HCT116 (cell line): ENCODE measurements around the gene TBC1D8.

Source experiments
- CEBPB ChIP-seq: IDR thresholded peaks from 2 replicates; pipeline ENCODE4 v1.6.1; 2012; ENCODE audit warnings: low read depth
- EGR1 ChIP-seq: IDR thresholded peaks from 2 replicates; pipeline ENCODE4 v1.6.1; 2012; ENCODE audit warnings: low read depth
- EZH2 ChIP-seq: fragments of 200-600 bp; sonication (generic); IDR thresholded peaks from 2 replicates; pipeline ENCODE4 v1.6.1; 2017; ENCODE audit warnings: antibody characterized with exemption, mixed run types
- POLR2A ChIP-seq: IDR thresholded peaks from 2 replicates; pipeline ENCODE4 v1.7.0; 2011; ENCODE audit warnings: borderline replicate concordance; ENCODE audit not compliant: insufficient read depth, insufficient read length; ENCODE audit errors: extremely low read depth
- POLR2AphosphoS5 ChIP-seq: IDR thresholded peaks from 2 replicates; pipeline ENCODE4 v1.6.1; 2011; ENCODE audit warnings: mild to moderate bottlenecking, low read depth, low read length, moderate library complexity
- SIN3A ChIP-seq: IDR thresholded peaks from 2 replicates; pipeline ENCODE4 v1.6.1; 2012; ENCODE audit warnings: low read depth
- SP1 ChIP-seq: IDR thresholded peaks from 2 replicates; pipeline ENCODE4 v1.6.1; 2012; ENCODE audit warnings: low read depth
- SRF ChIP-seq: IDR thresholded peaks from 2 replicates; pipeline ENCODE4 v1.6.1; 2012; ENCODE audit warnings: low read depth
- TF ChIP-seq, protein P1 (sequence below), 3 experiments: fragments of 200-600 bp in 1 of 3; sonication (generic) in 1 of 3; IDR thresholded peaks in 2 of 3; conservative IDR thresholded peaks in 1 of 3; 2 replicates each; pipeline ENCODE4 v1.5.1; 2012 to 2017; ENCODE audit warnings: low read depth in 2 of 3, low read length in 2 of 3, antibody characterized with exemption in 1 of 3, borderline replicate concordance in 1 of 3, control low read depth in 1 of 3, mild to moderate bottlenecking in 1 of 3, mixed read lengths in 1 of 3, mixed run types in 1 of 3, moderate library complexity in 1 of 3; ENCODE audit not compliant: insufficient read depth in 1 of 3
- TF ChIP-seq, protein P2 (sequence below): IDR thresholded peaks from 2 replicates; pipeline ENCODE4 v1.6.1; 2011; ENCODE audit warnings: mild to moderate bottlenecking, low read length, moderate library complexity; ENCODE audit not compliant: insufficient replicate concordance; ENCODE audit errors: extremely low read depth
- TF ChIP-seq, protein P3 (sequence below): IDR thresholded peaks from 2 replicates; pipeline ENCODE4 v1.6.1; 2012; ENCODE audit warnings: low read depth

DNA sequence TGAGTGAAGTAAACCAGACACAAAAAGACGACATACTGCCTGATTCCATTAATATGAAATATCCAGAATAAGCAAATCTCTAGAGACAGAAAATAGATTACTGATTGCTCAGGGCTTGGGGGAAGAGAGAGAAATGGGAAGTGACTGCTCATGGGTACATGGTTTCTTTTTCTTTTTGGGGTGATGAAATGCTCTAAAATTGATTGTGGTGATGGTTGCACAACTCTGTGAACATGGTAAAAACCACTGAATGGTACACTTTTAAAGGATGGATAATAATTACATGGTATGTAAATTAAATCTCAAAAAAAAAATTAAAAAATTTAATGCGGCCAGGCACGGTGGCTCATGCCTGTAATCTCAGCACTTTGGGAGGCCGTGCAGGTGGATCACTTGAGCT lies 109.8 kb downstream of the TBC1D8 start:
- TF ChIP-seq, protein P1, sequence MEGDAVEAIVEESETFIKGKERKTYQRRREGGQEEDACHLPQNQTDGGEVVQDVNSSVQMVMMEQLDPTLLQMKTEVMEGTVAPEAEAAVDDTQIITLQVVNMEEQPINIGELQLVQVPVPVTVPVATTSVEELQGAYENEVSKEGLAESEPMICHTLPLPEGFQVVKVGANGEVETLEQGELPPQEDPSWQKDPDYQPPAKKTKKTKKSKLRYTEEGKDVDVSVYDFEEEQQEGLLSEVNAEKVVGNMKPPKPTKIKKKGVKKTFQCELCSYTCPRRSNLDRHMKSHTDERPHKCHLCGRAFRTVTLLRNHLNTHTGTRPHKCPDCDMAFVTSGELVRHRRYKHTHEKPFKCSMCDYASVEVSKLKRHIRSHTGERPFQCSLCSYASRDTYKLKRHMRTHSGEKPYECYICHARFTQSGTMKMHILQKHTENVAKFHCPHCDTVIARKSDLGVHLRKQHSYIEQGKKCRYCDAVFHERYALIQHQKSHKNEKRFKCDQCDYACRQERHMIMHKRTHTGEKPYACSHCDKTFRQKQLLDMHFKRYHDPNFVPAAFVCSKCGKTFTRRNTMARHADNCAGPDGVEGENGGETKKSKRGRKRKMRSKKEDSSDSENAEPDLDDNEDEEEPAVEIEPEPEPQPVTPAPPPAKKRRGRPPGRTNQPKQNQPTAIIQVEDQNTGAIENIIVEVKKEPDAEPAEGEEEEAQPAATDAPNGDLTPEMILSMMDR (IDR thresholded peaks at IDR 0.05 in 2 of 3, conservative IDR thresholded peaks at IDR 0.05 in 1 of 3; ENCODE audit: borderline replicate concordance in 1 of 3, insufficient read depth in 1 of 3, low read depth in 2 of 3, low read length in 2 of 3), result no peak
- no peak for TF ChIP-seq SP1
- TF ChIP-seq EZH2, result no peak
- no peak for TF ChIP-seq POLR2A
- TF ChIP-seq CEBPB, result no peak
- no peak for TF ChIP-seq SRF
- TF ChIP-seq, protein P2, sequence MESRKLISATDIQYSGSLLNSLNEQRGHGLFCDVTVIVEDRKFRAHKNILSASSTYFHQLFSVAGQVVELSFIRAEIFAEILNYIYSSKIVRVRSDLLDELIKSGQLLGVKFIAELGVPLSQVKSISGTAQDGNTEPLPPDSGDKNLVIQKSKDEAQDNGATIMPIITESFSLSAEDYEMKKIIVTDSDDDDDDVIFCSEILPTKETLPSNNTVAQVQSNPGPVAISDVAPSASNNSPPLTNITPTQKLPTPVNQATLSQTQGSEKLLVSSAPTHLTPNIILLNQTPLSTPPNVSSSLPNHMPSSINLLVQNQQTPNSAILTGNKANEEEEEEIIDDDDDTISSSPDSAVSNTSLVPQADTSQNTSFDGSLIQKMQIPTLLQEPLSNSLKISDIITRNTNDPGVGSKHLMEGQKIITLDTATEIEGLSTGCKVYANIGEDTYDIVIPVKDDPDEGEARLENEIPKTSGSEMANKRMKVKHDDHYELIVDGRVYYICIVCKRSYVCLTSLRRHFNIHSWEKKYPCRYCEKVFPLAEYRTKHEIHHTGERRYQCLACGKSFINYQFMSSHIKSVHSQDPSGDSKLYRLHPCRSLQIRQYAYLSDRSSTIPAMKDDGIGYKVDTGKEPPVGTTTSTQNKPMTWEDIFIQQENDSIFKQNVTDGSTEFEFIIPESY, result no peak
- TF ChIP-seq EGR1, result no peak
- TF ChIP-seq, protein P3, sequence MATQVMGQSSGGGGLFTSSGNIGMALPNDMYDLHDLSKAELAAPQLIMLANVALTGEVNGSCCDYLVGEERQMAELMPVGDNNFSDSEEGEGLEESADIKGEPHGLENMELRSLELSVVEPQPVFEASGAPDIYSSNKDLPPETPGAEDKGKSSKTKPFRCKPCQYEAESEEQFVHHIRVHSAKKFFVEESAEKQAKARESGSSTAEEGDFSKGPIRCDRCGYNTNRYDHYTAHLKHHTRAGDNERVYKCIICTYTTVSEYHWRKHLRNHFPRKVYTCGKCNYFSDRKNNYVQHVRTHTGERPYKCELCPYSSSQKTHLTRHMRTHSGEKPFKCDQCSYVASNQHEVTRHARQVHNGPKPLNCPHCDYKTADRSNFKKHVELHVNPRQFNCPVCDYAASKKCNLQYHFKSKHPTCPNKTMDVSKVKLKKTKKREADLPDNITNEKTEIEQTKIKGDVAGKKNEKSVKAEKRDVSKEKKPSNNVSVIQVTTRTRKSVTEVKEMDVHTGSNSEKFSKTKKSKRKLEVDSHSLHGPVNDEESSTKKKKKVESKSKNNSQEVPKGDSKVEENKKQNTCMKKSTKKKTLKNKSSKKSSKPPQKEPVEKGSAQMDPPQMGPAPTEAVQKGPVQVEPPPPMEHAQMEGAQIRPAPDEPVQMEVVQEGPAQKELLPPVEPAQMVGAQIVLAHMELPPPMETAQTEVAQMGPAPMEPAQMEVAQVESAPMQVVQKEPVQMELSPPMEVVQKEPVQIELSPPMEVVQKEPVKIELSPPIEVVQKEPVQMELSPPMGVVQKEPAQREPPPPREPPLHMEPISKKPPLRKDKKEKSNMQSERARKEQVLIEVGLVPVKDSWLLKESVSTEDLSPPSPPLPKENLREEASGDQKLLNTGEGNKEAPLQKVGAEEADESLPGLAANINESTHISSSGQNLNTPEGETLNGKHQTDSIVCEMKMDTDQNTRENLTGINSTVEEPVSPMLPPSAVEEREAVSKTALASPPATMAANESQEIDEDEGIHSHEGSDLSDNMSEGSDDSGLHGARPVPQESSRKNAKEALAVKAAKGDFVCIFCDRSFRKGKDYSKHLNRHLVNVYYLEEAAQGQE, result no peak
- TF ChIP-seq SIN3A, result no peak
- TF ChIP-seq POLR2AphosphoS5, result no peak
